Breast epithelium (tissue), 4 donors: ENCODE results near the gene GAL3ST2. TPM values are rescaled to one million over a fixed set of nuclear protein-coding genes. Genes with fewer than 3 reads are reported as not detected.
"Not testable (repeated sequence)": the region's sequence is repeated elsewhere in the genome, so short reads cannot be mapped to it uniquely, and the experiment has no call there.

Experiments used
- DNase-seq, 2 donors: peaks; one replicate each; pipeline ENCODE4 v3.0.0-alpha.2; 2019; ENCODE audit warnings: low spot score in 2 of 2
- H3K27ac ChIP-seq, 2 donors: fragments of 200-600 bp; sonication (generic) in 1 of 2; one replicate each; pipeline ENCODE4 v1.5.1; 2016 to 2019; ENCODE audit warnings: mild to moderate bottlenecking in 1 of 2
- H3K27me3 ChIP-seq, 2 donors: fragments of 200-600 bp; sonication (generic) in 1 of 2; one replicate each; pipeline versions ENCODE4 v1.5.1 to v1.6.0; 2017 to 2019; ENCODE audit warnings: control low read depth in 1 of 2, mild to moderate bottlenecking in 1 of 2
- H3K36me3 ChIP-seq: fragments of 200-600 bp; one replicate; pipeline ENCODE4 v1.5.1; 2019
- H3K4me1 ChIP-seq, 2 donors: fragments of 200-600 bp; sonication (generic); one replicate each; pipeline ENCODE4 v1.5.1; 2016 to 2019; ENCODE audit warnings: control low read depth in 1 of 2
- H3K4me3 ChIP-seq, 3 donors: fragments of 200-600 bp; sonication (generic); 1 replicate in 2 of 3; 2 replicates in 1 of 3; pipeline ENCODE4 v1.5.1; 2016 to 2019; ENCODE audit warnings: mild to moderate bottlenecking in 3 of 3, moderate library complexity in 2 of 3
- H3K9me3 ChIP-seq, 2 donors: fragments of 200-600 bp; sonication (generic) in 1 of 2; one replicate each; pipeline ENCODE4 v1.5.1; 2016 to 2019; ENCODE audit warnings: control low read depth in 1 of 2
- POLR2A ChIP-seq: fragments of 450-650 bp; IDR thresholded peaks from one replicate; pipeline ENCODE4 v1.6.1; 2016; ENCODE audit warnings: antibody characterized with exemption, mild to moderate bottlenecking, moderate library complexity
- POLR2AphosphoS5 ChIP-seq, 3 donors: sonication (generic); formaldehyde crosslinking; IDR thresholded peaks; one replicate each; pipeline ENCODE4 v1.6.1; 2017; ENCODE audit warnings: antibody characterized with exemption in 3 of 3
- intact Hi-C: fragments of 100-400 bp; cut with DNase I; formaldehyde crosslinking; loops from one replicate; pipeline ENCODE4 v1.15.1; 2023; ENCODE audit warnings: low total_unique reads
- total RNA-seq, 3 donors: library from RNA; depleted of rRNA; stranded (reverse); fragments of >200 nt; gene quantifications; one replicate each; pipeline ENCODE4 v1.1.0, GENCODE V29; 2016
- TF ChIP-seq, protein P1 (sequence below), 3 donors: fragments of 450-650 bp; IDR thresholded peaks; one replicate each; pipeline ENCODE4 v1.5.1; 2016 to 2017; ENCODE audit warnings: antibody characterized with exemption in 3 of 3, mild to moderate bottlenecking in 3 of 3, moderate library complexity in 3 of 3

Gene GAL3ST2
- total RNA-seq, 3 donors from 2014 or later: 2.6 TPM; not detected in 2

DNA sequence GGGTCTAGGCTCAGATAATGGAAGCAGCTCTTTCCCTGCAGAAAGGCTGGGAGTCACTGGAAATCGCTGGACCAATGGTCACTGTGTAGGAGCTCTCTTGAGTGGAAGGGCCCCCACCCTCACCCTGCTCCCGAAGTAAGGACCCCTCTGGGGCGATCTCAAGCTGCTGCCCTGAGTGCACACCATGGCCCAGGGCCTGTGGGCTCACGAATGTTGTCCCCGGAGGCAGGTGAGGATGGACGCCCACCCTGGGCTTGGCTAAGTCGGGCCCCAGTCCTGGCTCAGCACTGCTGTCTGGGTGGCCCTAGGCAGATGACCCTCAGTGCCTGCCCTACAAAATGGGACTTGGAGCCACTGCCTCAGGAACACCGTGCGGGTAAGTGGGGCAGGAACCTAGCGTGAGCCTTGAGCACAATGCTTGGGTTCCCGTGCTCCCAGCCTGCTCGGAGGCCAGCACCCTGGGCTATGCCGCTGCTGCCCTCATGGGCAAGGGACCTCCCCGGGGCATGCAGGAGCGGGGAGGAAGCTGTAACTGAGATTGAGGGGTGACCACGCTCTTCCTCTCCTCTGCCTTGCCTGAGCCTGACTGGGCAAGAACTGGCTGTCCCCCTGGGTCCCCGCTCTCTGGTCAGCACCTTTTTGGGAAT, 38.5 kb upstream of the GAL3ST2 start:
- Histone ChIP-seq H3K9me3 (no peaks in the 10 kb centered on the region), H3K27me3 (no peaks in the 10 kb centered on the region), H3K4me1 (no peaks in the 10 kb centered on the region), H3K27ac (no peak overlapping the region), H3K4me3 (no peak overlapping the region), H3K36me3 (no peaks in the 10 kb centered on the region)
- intact Hi-C loops: no loop called here
- TF ChIP-seq, protein P1, sequence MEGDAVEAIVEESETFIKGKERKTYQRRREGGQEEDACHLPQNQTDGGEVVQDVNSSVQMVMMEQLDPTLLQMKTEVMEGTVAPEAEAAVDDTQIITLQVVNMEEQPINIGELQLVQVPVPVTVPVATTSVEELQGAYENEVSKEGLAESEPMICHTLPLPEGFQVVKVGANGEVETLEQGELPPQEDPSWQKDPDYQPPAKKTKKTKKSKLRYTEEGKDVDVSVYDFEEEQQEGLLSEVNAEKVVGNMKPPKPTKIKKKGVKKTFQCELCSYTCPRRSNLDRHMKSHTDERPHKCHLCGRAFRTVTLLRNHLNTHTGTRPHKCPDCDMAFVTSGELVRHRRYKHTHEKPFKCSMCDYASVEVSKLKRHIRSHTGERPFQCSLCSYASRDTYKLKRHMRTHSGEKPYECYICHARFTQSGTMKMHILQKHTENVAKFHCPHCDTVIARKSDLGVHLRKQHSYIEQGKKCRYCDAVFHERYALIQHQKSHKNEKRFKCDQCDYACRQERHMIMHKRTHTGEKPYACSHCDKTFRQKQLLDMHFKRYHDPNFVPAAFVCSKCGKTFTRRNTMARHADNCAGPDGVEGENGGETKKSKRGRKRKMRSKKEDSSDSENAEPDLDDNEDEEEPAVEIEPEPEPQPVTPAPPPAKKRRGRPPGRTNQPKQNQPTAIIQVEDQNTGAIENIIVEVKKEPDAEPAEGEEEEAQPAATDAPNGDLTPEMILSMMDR (IDR thresholded peaks at IDR 0.05): no peak
- TF ChIP-seq POLR2AphosphoS5 (IDR thresholded peaks at IDR 0.05): no peak
- no peak for TF ChIP-seq POLR2A
- DNase-seq: no peak

DNA sequence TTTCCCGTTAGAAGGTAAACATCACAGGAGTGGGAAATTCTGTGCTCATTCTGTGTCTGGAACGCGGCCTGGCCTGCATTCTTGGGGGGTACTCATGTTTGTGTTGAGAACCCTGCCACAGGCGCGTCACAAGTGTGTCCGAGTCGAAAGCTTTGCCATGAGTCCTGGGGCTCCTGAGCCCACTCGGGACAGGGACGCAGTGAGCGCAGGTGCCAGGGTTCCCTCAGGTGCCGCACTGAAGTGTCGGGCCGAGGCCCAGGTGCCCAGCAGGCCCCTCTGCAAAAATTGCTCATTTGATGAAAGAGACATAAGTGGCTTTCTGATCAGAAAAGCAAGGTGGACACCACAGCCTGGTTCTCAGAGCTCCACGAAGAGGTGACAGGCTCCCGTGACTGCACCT, 37.4 kb upstream of the GAL3ST2 start:
- Histone ChIP-seq H3K27me3 (no peaks in the 10 kb centered on the region), H3K9me3 (no peaks in the 10 kb centered on the region), H3K27ac (no peak overlapping the region), H3K4me3 (no peak overlapping the region), H3K36me3 (no peaks in the 10 kb centered on the region), H3K4me1 (no peaks in the 10 kb centered on the region)
- intact Hi-C loops: no loop called here
- no peak for DNase-seq
- TF ChIP-seq POLR2AphosphoS5 (IDR thresholded peaks at IDR 0.05): no peak
- TF ChIP-seq, protein P1 (IDR thresholded peaks at IDR 0.05): no peak
- no peak for TF ChIP-seq POLR2A

DNA sequence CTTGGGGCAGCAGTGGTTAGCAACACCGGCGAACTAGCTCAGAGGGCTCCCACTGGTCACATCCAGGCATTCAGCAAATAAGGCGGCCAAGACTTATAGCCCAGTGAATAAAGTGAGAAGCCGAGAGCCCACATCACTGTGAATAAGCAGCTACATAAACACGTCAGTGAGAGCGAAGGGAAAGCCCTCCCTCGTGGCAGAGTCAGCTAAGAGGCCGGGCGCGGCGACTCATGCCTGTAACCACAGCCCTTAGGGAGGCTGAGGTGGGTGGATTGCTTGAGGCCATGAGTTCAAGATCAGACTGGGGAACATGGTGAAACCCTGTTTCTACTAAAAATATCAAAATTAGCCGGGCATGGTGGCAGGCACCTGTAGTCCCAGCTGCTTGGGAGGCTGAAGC, 37.0 kb upstream of the GAL3ST2 start:
- no peaks in the 10 kb centered on the region for H3K36me3 ChIP-seq
- no peak overlapping the region for H3K4me3 ChIP-seq
- no peaks in the 10 kb centered on the region for H3K27me3 ChIP-seq
- DNase-seq: no peak
- H3K4me1 ChIP-seq: no peaks in the 10 kb centered on the region
- no peak for TF ChIP-seq POLR2AphosphoS5 (IDR thresholded peaks at IDR 0.05)
- TF ChIP-seq, protein P1 (IDR thresholded peaks at IDR 0.05): no peak
- TF ChIP-seq POLR2A: no peak
- no peak overlapping the region for H3K27ac ChIP-seq
- intact Hi-C loops: no loop called here
- no peaks in the 10 kb centered on the region for H3K9me3 ChIP-seq

DNA sequence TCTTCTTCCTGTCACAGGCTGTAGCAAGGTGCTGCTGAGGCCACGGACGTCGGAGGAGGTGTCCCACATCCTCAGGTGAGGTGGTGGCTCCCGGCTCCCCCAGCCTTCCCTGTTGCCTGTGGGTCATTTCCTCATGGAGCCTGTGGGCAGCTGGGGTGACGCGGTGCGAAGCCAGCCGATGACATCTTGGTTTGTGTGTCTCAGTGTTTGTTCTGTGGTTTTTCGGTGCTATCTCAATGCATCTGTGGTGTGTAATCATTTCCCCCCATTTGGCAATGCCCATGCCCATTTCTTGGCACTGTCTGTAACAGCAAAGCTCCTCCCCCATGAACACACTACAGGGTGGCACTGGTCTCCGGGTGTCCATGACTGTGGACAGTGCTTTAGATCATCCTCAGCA, 35.6 kb upstream of the GAL3ST2 start:
- no peaks in the 10 kb centered on the region for H3K27me3 ChIP-seq
- no peaks in the 10 kb centered on the region for H3K9me3 ChIP-seq
- no peaks in the 10 kb centered on the region for H3K4me1 ChIP-seq
- intact Hi-C loops: no loop called here
- no peak overlapping the region for H3K27ac ChIP-seq
- no peak overlapping the region for H3K4me3 ChIP-seq
- TF ChIP-seq, protein P1 (IDR thresholded peaks at IDR 0.05): no peak
- TF ChIP-seq POLR2AphosphoS5 (IDR thresholded peaks at IDR 0.05): no peak
- no peak for TF ChIP-seq POLR2A
- no peaks in the 10 kb centered on the region for H3K36me3 ChIP-seq
- DNase-seq: no peak

DNA sequence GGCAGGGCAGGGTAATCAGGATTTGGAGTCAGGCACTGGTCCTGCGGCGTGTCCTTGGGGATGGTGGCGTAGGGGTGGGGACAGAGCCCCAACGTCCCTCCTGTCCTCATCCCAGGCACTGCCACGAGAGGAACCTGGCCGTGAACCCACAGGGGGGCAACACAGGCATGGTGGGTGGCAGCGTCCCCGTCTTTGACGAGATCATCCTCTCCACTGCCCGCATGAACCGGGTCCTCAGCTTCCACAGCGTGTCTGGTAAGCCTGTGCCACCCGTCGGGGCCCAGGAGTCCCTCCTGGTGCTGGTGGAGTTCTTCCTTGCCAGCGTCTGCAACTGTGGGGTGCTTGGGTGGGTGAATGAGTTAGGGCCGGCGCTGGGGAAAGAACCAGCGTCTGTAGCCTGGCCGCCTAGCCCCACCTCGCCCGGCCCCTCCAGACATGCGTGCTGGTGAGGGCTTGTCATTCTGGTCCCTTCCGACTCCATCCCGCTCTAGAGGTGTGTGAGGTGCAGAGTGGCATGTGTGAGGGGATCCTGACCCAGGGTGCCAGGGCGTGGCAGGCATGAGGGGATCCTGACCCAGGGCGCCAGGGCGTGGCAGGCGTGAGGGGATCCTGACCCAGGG, 34.2 kb upstream of the GAL3ST2 start:
- Histone ChIP-seq H3K4me1 (no peaks in the 10 kb centered on the region), H3K27me3 (no peaks in the 10 kb centered on the region), H3K36me3 (no peaks in the 10 kb centered on the region)

DNA sequence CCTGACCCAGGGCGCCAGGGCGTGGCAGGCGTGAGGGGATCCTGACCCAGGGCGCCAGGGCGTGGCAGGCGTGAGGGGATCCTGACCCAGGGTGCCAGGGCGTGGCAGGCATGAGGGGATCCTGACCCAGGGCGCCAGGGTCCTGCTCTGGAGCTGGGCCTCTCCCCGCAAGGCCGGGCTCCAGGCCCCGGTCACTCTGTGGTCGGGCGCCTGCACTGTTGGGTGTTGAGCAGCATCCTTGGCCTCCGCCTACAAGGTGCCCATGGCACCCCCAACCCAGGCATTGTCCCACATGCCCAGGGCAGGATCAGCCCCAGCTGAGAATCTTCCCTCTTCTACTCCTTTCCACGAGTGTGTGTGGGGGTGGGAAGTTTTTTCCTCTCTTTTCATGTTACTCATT, 33.6 kb upstream of the GAL3ST2 start:
- H3K27me3 ChIP-seq, H3K4me1 ChIP-seq, H3K27ac ChIP-seq, DNase-seq, H3K4me3 ChIP-seq, intact Hi-C loops, H3K9me3 ChIP-seq, H3K36me3 ChIP-seq: not testable (repeated sequence)

More for the DNA sequence above, 34.2 kb upstream of the GAL3ST2 start:
- Histone ChIP-seq H3K9me3 (no peaks in the 10 kb centered on the region), H3K27ac (no peak overlapping the region), H3K4me3 (no peak overlapping the region)
- intact Hi-C loops: no loop called here
- DNase-seq: no peak
- TF ChIP-seq POLR2A: no peak
- TF ChIP-seq, protein P1 (IDR thresholded peaks at IDR 0.05): no peak
- TF ChIP-seq POLR2AphosphoS5 (IDR thresholded peaks at IDR 0.05): no peak
